SK-N-MC (cell line): ENCODE measurements around the gene SSH3.

Experiments used
- EZH2 ChIP-seq: fragments of 200-600 bp; sonication (generic); IDR thresholded peaks from one replicate; pipeline ENCODE4 v1.6.1; 2017; ENCODE audit warnings: antibody characterized with exemption
- POLR2AphosphoS5 ChIP-seq: IDR thresholded peaks from 2 replicates; pipeline ENCODE4 v1.6.1; 2012; ENCODE audit warnings: mild to moderate bottlenecking, low read depth, low read length, borderline replicate concordance

GRCh38 chr11:67310246-67311050 lies 7.1 kb downstream of the SSH3 start:
- TF ChIP-seq POLR2AphosphoS5, result no peak
- no peak for TF ChIP-seq EZH2
